GM12873 (cell line): ENCODE measurements around the gene TIGD7.

ENCODE experiments used
- TF ChIP-seq, protein P1 (sequence below): IDR thresholded peaks from 2 replicates; pipeline ENCODE4 v1.5.1; 2012; ENCODE audit warnings: low read depth, mild to moderate bottlenecking, moderate library complexity, low read length, control low read depth; ENCODE audit not compliant: insufficient read depth; ENCODE audit errors: missing control alignments

The TIGD7 gene, protein sequence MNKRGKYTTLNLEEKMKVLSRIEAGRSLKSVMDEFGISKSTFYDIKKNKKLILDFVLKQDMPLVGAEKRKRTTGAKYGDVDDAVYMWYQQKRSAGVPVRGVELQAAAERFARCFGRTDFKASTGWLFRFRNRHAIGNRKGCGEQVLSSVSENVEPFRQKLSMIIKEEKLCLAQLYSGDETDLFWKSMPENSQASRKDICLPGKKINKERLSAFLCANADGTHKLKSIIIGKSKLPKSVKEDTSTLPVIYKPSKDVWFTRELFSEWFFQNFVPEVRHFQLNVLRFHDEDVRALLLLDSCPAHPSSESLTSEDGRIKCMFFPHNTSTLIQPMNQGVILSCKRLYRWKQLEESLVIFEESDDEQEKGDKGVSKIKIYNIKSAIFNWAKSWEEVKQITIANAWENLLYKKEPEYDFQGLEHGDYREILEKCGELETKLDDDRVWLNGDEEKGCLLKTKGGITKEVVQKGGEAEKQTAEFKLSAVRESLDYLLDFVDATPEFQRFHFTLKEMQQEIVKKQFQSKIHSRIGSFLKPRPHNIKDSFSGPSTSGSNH

GRCh38 chr16:3305109-3306068 lies at the start of gene TIGD7, which contains the start of gene ZNF75A:
Gene TIGD7, minus strand, starts transcription at chr16:3305430. Its CDS starts 4,816 bp downstream, at chr16:3300614.
Gene ZNF75A, plus strand, starts transcription at chr16:3305497. Its CDS starts 2,932 bp downstream, at chr16:3308429.
- TF ChIP-seq, protein P1, sequence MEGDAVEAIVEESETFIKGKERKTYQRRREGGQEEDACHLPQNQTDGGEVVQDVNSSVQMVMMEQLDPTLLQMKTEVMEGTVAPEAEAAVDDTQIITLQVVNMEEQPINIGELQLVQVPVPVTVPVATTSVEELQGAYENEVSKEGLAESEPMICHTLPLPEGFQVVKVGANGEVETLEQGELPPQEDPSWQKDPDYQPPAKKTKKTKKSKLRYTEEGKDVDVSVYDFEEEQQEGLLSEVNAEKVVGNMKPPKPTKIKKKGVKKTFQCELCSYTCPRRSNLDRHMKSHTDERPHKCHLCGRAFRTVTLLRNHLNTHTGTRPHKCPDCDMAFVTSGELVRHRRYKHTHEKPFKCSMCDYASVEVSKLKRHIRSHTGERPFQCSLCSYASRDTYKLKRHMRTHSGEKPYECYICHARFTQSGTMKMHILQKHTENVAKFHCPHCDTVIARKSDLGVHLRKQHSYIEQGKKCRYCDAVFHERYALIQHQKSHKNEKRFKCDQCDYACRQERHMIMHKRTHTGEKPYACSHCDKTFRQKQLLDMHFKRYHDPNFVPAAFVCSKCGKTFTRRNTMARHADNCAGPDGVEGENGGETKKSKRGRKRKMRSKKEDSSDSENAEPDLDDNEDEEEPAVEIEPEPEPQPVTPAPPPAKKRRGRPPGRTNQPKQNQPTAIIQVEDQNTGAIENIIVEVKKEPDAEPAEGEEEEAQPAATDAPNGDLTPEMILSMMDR, result peak; percentile 10

DNA sequence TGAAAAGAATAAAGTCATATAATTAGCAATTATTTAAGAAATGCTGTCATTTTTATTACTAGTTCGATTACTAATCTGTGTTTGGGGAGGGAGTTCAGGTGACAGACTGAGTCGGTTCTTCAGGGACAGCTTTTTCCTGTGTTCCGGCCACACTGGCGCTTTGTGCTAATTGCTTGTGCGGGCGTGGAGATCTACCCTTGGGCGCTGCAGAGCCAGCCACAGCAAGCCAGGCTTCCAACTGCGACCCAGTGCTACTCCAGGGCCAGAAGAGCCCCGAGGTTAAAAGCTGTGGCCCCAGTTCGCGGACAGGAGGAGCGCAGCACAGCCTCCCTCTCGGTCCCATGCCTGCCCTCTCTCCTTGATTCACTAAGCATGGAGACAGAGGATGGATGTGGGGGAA lies 43.9 kb upstream of the TIGD7 start:
- TF ChIP-seq, protein P1, result no peak

DNA sequence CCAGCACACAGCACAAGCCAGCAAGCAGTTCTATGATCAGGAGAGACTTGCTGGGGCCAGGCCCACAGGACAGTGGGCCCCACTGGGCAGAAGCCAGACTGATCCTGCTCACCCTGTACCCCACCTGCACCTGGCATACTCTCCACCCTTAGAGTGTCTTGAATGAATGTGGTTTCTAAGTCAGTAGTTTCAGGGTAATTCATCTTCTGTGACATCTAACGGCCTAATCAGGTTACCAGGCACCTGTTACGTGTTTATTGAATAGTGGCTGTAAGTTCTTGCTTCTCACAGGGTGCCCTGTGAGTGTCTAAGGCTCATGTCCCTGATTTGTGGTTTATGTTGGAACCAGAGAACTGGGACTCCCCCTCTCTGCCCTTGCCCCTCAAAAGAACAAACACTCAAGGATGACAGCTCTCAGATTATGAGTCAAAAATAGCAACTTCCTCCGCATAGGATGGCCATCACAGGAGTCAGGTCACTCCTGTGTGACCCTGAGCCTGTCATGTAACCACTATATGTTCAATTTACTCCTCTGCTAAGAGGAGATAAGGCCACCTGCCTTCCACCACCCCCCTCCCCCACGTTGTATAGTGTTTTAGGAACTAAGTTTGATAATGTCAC lies 43.4 kb upstream of the TIGD7 start:
- TF ChIP-seq, protein P1, result no peak

- TF ChIP-seq, protein P1, result no peak
Observed at GRCh38 chr16:3347586-3347985, 42.4 kb upstream of the TIGD7 start.

- TF ChIP-seq, protein P1, result no peak
Observed at GRCh38 chr16:3346041-3346440, 40.8 kb upstream of the TIGD7 start.

GRCh38 chr16:3328643-3329042 lies 23.4 kb upstream of the TIGD7 start:
- TF ChIP-seq, protein P1, result no peak
